Ishikawa (cell line): Measurements from ENCODE around the gene MARS1.

ENCODE experiments used
- CEBPB ChIP-seq: IDR thresholded peaks from 2 replicates; pipeline ENCODE4 v1.6.1; 2012
- CREB1 ChIP-seq: IDR thresholded peaks from 2 replicates; pipeline ENCODE4 v1.6.1; 2012; ENCODE audit warnings: low read depth
- EGR1 ChIP-seq: IDR thresholded peaks from 2 replicates; pipeline ENCODE4 v1.6.1; 2012
- EP300 ChIP-seq: IDR thresholded peaks from 2 replicates; pipeline ENCODE4 v1.6.1; 2012; ENCODE audit warnings: borderline replicate concordance
- FOXM1 ChIP-seq: IDR thresholded peaks from 2 replicates; pipeline ENCODE4 v1.6.1; 2012; ENCODE audit warnings: low read depth, borderline replicate concordance
- NFIC ChIP-seq: IDR thresholded peaks from 2 replicates; pipeline ENCODE4 v1.6.1; 2012
- RAD21 ChIP-seq: IDR thresholded peaks from 2 replicates; pipeline ENCODE4 v1.6.1; 2012; ENCODE audit warnings: low read depth
- TAF1 ChIP-seq: IDR thresholded peaks from 2 replicates; pipeline ENCODE4 v1.6.1; 2012; ENCODE audit warnings: low read depth, mild to moderate bottlenecking
- TCF12 ChIP-seq: IDR thresholded peaks from 2 replicates; pipeline ENCODE4 v1.6.1; 2012; ENCODE audit warnings: low read depth
- TEAD4 ChIP-seq: IDR thresholded peaks from 2 replicates; pipeline ENCODE4 v1.6.1; 2012
- YY1 ChIP-seq: IDR thresholded peaks from 2 replicates; pipeline ENCODE4 v1.6.1; 2012; ENCODE audit warnings: low read depth
- ZBTB7A ChIP-seq: IDR thresholded peaks from 2 replicates; pipeline ENCODE4 v1.6.1; 2012; ENCODE audit warnings: low read depth
- TF ChIP-seq, protein P1 (sequence below): IDR thresholded peaks from 2 replicates; pipeline ENCODE4 v1.6.1; 2012
- TF ChIP-seq, protein P2 (sequence below): IDR thresholded peaks from 2 replicates; pipeline ENCODE4 v1.6.1; 2012
- TF ChIP-seq, protein P3 (sequence below): IDR thresholded peaks from 2 replicates; pipeline ENCODE4 v1.6.1; 2012; ENCODE audit warnings: low read depth, mild to moderate bottlenecking

MARS1 gene

DNA sequence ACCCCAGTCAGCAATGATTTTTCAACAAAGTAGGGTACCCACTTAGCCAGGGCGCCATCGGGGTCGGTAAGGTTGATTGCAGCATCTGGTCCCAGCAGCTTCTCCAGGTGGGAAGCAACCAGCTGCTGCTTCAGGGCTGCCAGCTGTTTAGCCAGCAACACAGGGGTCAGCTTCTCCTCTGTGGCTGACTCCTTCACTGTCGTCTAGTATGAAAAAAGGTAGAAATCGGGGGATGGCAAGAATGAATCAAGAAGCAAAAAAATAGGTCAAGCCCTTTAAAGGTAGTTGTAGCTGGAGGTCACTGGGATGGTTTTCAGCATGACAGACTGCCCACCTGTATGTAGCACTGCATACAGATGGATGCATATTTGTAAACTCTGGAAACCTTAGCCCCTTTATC, 46.4 kb downstream of the MARS1 start:
- TF ChIP-seq, protein P1, sequence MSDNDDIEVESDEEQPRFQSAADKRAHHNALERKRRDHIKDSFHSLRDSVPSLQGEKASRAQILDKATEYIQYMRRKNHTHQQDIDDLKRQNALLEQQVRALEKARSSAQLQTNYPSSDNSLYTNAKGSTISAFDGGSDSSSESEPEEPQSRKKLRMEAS, result no peak
- no peak for TF ChIP-seq TCF12
- TF ChIP-seq FOXM1, result no peak
- TF ChIP-seq ZBTB7A, result no peak
- no peak for TF ChIP-seq NFIC
- TF ChIP-seq EGR1, result no peak

DNA sequence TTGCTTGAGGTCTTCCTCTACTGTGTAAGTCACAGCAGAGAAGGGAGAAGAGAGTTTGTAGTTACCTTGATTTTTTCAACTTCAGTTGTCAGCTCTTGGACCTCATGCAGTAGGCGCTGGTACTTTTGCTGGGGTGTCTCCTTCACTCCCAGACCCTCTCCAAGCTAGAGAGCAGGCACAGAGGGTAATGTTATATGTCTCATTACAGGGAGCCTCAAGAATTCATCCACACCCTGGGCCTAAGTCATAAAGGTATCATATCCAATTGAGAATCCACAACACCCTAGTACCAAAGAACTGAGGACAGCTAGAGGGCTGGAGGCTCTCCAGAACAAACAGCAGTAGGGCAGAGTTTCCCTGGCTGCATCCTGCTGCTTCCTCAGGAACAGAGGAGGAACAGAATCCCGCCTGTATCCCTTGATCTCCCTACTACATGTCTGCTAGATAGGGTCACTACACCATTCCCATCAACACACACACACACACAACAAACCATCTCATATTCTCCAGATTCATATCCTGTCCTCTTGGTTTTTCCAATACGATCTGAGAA, 47.2 kb downstream of the MARS1 start:
- TF ChIP-seq TEAD4 (no peak), NFIC (no peak), ZBTB7A (no peak), CREB1 (no peak), CEBPB (no peak)
- TF ChIP-seq, protein P2, sequence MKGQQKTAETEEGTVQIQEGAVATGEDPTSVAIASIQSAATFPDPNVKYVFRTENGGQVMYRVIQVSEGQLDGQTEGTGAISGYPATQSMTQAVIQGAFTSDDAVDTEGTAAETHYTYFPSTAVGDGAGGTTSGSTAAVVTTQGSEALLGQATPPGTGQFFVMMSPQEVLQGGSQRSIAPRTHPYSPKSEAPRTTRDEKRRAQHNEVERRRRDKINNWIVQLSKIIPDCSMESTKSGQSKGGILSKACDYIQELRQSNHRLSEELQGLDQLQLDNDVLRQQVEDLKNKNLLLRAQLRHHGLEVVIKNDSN, result no peak

DNA sequence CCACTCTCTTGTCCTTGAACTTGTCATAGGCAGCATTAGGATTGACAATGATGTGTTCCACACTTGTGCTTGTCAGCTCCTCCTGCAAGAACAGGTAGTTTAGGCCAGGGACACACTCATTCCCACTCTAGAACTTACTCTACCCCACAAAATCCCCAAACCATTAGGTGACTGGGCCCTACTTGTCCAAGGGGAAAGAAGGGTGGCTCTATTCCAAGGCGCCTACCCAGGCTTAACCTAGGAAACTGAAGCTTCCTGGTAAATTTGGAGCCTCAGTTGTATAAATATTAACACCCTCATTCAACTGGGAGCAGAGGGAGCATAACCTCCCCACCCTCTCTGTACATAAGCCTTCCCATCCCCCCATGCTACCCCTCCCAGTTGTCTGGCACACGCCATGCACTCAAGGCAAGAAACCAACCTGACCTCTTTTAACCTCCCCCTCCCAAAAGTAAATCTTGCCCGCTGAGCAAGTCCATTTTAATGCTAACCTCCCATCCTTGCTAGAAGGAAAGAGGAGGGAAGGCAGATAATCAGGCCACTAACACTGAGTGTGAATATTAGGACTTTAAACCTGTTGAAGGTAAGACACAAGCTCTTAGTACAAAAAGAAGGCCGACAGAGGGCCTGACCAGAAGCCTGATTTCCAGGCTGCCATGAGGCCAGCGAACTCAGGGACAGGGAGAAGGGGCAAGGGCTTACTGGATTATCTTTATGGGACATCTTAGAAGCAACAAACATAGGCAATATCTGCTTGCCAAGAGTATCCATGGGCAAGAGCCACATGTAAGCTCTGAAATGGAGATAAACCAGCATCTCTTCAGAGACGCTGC, 48.1 kb downstream of the MARS1 start:
- TF ChIP-seq, protein P3, sequence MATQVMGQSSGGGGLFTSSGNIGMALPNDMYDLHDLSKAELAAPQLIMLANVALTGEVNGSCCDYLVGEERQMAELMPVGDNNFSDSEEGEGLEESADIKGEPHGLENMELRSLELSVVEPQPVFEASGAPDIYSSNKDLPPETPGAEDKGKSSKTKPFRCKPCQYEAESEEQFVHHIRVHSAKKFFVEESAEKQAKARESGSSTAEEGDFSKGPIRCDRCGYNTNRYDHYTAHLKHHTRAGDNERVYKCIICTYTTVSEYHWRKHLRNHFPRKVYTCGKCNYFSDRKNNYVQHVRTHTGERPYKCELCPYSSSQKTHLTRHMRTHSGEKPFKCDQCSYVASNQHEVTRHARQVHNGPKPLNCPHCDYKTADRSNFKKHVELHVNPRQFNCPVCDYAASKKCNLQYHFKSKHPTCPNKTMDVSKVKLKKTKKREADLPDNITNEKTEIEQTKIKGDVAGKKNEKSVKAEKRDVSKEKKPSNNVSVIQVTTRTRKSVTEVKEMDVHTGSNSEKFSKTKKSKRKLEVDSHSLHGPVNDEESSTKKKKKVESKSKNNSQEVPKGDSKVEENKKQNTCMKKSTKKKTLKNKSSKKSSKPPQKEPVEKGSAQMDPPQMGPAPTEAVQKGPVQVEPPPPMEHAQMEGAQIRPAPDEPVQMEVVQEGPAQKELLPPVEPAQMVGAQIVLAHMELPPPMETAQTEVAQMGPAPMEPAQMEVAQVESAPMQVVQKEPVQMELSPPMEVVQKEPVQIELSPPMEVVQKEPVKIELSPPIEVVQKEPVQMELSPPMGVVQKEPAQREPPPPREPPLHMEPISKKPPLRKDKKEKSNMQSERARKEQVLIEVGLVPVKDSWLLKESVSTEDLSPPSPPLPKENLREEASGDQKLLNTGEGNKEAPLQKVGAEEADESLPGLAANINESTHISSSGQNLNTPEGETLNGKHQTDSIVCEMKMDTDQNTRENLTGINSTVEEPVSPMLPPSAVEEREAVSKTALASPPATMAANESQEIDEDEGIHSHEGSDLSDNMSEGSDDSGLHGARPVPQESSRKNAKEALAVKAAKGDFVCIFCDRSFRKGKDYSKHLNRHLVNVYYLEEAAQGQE, result no peak
- no peak for TF ChIP-seq TCF12
- no peak for TF ChIP-seq CREB1
- TF ChIP-seq EGR1, result no peak
- no peak for TF ChIP-seq CEBPB
- TF ChIP-seq TAF1, result no peak
- no peak for TF ChIP-seq ZBTB7A
- TF ChIP-seq, protein P2, result no peak
- no peak for TF ChIP-seq NFIC
- no peak for TF ChIP-seq EP300
- no peak for TF ChIP-seq TEAD4
- no peak for TF ChIP-seq RAD21
- TF ChIP-seq, protein P1, result no peak
- no peak for TF ChIP-seq YY1
- no peak for TF ChIP-seq FOXM1

DNA sequence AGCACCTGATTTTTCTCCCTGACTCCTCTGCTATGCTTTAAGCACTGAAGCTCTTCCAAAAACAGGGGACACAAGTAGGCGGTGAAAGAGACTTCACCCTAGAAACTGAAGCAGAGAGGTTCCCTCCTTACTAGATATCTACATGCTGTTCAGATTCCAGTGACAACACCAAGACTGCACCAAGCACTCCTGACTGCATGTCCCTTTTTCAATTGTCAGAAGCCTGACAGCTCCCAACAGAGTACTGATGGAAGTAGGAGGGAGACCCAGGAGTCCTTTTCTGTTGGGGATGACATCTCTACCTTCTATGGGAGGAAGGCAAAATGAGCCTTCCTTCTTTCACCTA, 48.7 kb downstream of the MARS1 start:
- no peak for TF ChIP-seq CREB1
- TF ChIP-seq, protein P3, result no peak
- TF ChIP-seq, protein P1, result no peak
- no peak for TF ChIP-seq FOXM1
- TF ChIP-seq, protein P2, result no peak
- TF ChIP-seq RAD21, result no peak
- TF ChIP-seq EP300, result no peak
- TF ChIP-seq YY1, result no peak
- TF ChIP-seq ZBTB7A, result no peak
- no peak for TF ChIP-seq CEBPB
- TF ChIP-seq NFIC, result no peak
- no peak for TF ChIP-seq TAF1

DNA sequence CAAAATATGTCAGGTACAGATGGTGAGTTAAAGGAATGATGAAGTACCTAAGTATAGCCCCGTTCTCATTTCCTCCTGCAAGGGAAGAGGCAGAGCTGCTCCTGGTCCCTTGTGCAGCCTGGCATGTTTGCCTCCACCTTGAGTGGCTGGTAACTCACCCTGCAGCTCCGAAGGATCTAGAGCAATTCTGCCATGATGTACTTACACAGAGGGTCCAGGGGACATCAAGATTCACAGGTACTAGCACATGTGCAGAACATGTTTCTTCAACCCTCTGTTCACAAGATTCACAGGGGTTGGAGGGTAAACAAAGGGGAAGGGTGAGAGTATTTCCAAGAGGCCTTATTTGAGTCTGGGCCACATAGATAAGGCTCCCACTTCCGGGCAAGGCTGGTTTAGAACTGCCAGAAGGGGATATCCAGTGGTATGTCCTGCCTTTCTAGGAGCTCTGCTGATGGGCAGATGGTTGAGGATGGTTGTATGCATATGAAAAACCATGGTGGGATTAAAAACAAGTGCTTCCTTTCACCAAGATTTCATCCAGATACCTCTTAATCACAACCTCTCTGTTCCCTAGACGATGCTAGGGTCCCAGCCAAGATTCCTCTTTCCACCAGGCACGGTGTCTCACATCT, 51.4 kb downstream of the MARS1 start:
- TF ChIP-seq RAD21 (no peak), EP300 (no peak)
- TF ChIP-seq, protein P1, result no peak

DNA sequence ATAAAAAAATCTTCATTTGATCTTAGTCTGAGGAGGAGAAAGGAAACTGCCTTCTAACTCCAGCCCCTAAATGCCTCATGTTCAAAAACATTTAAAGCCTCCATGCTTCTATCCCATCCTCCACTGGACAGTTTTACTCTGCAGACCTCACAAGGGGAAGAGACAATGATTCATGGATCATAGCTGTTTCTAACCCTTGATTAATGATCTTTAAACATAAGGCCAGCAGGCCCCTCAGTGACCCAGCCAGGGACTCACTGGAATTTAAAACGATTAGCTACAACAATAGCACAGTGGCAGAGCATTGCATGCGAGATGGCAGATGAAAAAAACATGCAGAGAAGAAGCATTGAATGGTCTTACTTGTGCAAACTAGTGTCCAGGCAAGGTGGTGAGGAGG, 53.1 kb downstream of the MARS1 start:
- TF ChIP-seq, protein P3, result no peak
